HEK293 (cell line): ENCODE results near the gene ATRNL1.

Source experiments
- CTCF ChIA-PET: fragments of 350-600 bp; formaldehyde crosslinking; extraction: SDS; loops from one replicate; lab custom pipeline; 2021; ENCODE audit warnings: antibody characterized with exemption; lab: Yijun Ruan, JAX
- POLR2A ChIA-PET: fragments of 300-600 bp; formaldehyde crosslinking; extraction: SDS; loops from one replicate; lab custom pipeline; 2020; ENCODE audit warnings: antibody characterized with exemption, inconsistent platforms; lab: Yijun Ruan, JAX
- H3K27ac ChIP-seq: fragments of 200-500 bp; sonication (Bioruptor generic); 2 replicates; pipeline ENCODE4 v1.5.1; 2014; ENCODE audit warnings: low read depth, low read length, control low read depth, inconsistent platforms; ENCODE audit errors: extremely low read depth
- H3K36me3 ChIP-seq, 2 experiments: fragments of 200-500 bp in 1 of 2; sonication (Bioruptor generic) in 1 of 2; 1 replicate in 1 of 2; 2 replicates in 1 of 2; pipeline ENCODE4 v1.5.1; 2014 to 2017; ENCODE audit warnings: inconsistent platforms in 2 of 2, low read length in 2 of 2; ENCODE audit not compliant: control insufficient read depth in 2 of 2, insufficient read depth in 1 of 2
- H3K4me1 ChIP-seq: fragments of 200-500 bp; sonication (Bioruptor generic); 2 replicates; pipeline ENCODE4 v1.5.1; 2014; ENCODE audit warnings: mild to moderate bottlenecking, low read length, inconsistent platforms; ENCODE audit not compliant: control insufficient read depth, insufficient read depth
- H3K4me3 ChIP-seq: 2 replicates; pipeline ENCODE4 v1.5.1; 2011; ENCODE audit warnings: low read depth, mild to moderate bottlenecking, control low read depth, low read length, moderate library complexity
- H3K9me3 ChIP-seq: fragments of 200-500 bp; sonication (Bioruptor generic); 2 replicates; pipeline ENCODE4 v1.5.1; 2014; ENCODE audit warnings: low read depth, low read length, inconsistent platforms; ENCODE audit not compliant: control insufficient read depth, insufficient read depth
- BCL11B ChIP-seq: fragments of 450-650 bp; formaldehyde crosslinking; IDR thresholded peaks from 2 replicates; pipeline ENCODE4 v1.5.1; 2016; ENCODE audit warnings: low read depth, missing biosample characterization, missing genetic modification characterization
- KLF9 ChIP-seq: fragments of 450-650 bp; formaldehyde crosslinking; IDR thresholded peaks from 2 replicates; pipeline ENCODE4 v1.5.1; 2016; ENCODE audit warnings: missing biosample characterization, missing genetic modification characterization, low read depth
- OVOL3 ChIP-seq: fragments of 450-650 bp; formaldehyde crosslinking; IDR thresholded peaks from 2 replicates; pipeline ENCODE4 v1.5.1; 2016; ENCODE audit warnings: missing biosample characterization, missing genetic modification characterization
- REPIN1 ChIP-seq: fragments of 450-650 bp; formaldehyde crosslinking; IDR thresholded peaks from 2 replicates; pipeline ENCODE4 v1.5.1; 2017; ENCODE audit warnings: missing biosample characterization, missing genetic modification characterization, low read depth
- ZNF138 ChIP-seq: fragments of 450-650 bp; formaldehyde crosslinking; IDR thresholded peaks from 2 replicates; pipeline ENCODE4 v1.5.1; 2016; ENCODE audit warnings: missing biosample characterization, missing genetic modification characterization, borderline replicate concordance
- ZNF140 ChIP-seq: fragments of 450-650 bp; formaldehyde crosslinking; IDR thresholded peaks from 2 replicates; pipeline ENCODE4 v1.5.1; 2016; ENCODE audit warnings: missing biosample characterization, missing genetic modification characterization
- ZNF202 ChIP-seq: fragments of 450-650 bp; formaldehyde crosslinking; IDR thresholded peaks from 2 replicates; pipeline ENCODE4 v1.5.1; 2016; ENCODE audit warnings: missing biosample characterization, missing genetic modification characterization, borderline replicate concordance
- ZNF248 ChIP-seq: fragments of 450-650 bp; formaldehyde crosslinking; IDR thresholded peaks from 2 replicates; pipeline ENCODE4 v1.5.1; 2017; ENCODE audit warnings: missing biosample characterization, missing genetic modification characterization
- ZNF274 ChIP-seq, 2 experiments: fragments of 200-500 bp in 1 of 2; fragments of 450-650 bp in 1 of 2; sonication (Bioruptor generic) in 1 of 2; formaldehyde crosslinking in 1 of 2; IDR thresholded peaks; 2 replicates each; pipeline versions ENCODE4 v1.5.1 to v1.6.1; 2014 to 2016; ENCODE audit warnings: borderline replicate concordance in 1 of 2, inconsistent platforms in 1 of 2, low read length in 1 of 2, missing biosample characterization in 1 of 2, missing genetic modification characterization in 1 of 2
- ZNF473 ChIP-seq: fragments of 450-650 bp; formaldehyde crosslinking; IDR thresholded peaks from 2 replicates; pipeline ENCODE4 v1.5.1; 2017; ENCODE audit warnings: missing biosample characterization, missing genetic modification characterization
- ZNF558 ChIP-seq: fragments of 450-650 bp; formaldehyde crosslinking; IDR thresholded peaks from 2 replicates; pipeline ENCODE4 v1.5.1; 2016; ENCODE audit warnings: missing biosample characterization, missing genetic modification characterization
- ZNF560 ChIP-seq: fragments of 450-650 bp; formaldehyde crosslinking; IDR thresholded peaks from 2 replicates; pipeline ENCODE4 v1.5.1; 2017; ENCODE audit warnings: missing biosample characterization, missing genetic modification characterization, borderline replicate concordance
- ZNF610 ChIP-seq: fragments of 450-650 bp; formaldehyde crosslinking; IDR thresholded peaks from 2 replicates; pipeline ENCODE4 v1.5.1; 2016; ENCODE audit warnings: missing biosample characterization, missing genetic modification characterization, borderline replicate concordance
- ZNF768 ChIP-seq: fragments of 450-650 bp; formaldehyde crosslinking; IDR thresholded peaks from 2 replicates; pipeline ENCODE4 v1.5.1; 2018; ENCODE audit warnings: missing biosample characterization, mild to moderate bottlenecking, missing genetic modification characterization
- ZNF776 ChIP-seq: fragments of 450-650 bp; formaldehyde crosslinking; IDR thresholded peaks from 2 replicates; pipeline ENCODE4 v1.5.0; 2017; ENCODE audit warnings: missing biosample characterization, missing genetic modification characterization, borderline replicate concordance
- TF ChIP-seq, protein P1 (sequence below): fragments of 450-650 bp; formaldehyde crosslinking; IDR thresholded peaks from 2 replicates; pipeline ENCODE4 v1.5.1; 2016; ENCODE audit warnings: missing biosample characterization, missing genetic modification characterization
- TF ChIP-seq, protein P2 (sequence below): fragments of 450-650 bp; formaldehyde crosslinking; IDR thresholded peaks from 2 replicates; pipeline ENCODE4 v1.5.1; 2017; ENCODE audit warnings: missing biosample characterization, missing genetic modification characterization
- TF ChIP-seq, protein P3 (sequence below): fragments of 450-650 bp; formaldehyde crosslinking; IDR thresholded peaks from 2 replicates; pipeline ENCODE4 v1.5.0; 2017; ENCODE audit warnings: missing biosample characterization, missing genetic modification characterization, borderline replicate concordance
- TF ChIP-seq, protein P4 (sequence below): fragments of 450-650 bp; formaldehyde crosslinking; IDR thresholded peaks from 2 replicates; pipeline ENCODE4 v1.5.1; 2017; ENCODE audit warnings: missing biosample characterization, mild to moderate bottlenecking, missing genetic modification characterization, moderate library complexity

ATRNL1 gene

DNA sequence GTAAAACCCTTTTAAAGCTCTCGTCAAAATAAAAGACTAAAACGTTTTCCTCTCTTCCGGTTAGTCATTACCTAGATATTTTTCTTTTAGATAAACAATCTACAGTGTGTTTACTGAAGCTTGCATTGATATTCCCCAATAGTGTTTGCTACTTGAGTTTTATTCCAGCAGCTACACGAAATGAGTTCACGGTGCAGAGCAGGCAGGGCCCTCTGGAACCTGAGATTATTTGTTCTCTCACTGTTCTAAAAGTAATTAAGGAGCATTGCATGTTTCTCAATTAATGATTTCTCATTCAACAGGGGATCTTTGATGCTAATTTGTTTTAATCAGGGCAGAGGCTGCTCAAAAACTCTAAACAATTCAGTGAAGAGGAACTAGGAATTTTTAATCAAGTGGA lies 860.1 kb downstream of the ATRNL1 start:
- no peak overlapping the region for H3K4me3 ChIP-seq
- CTCF ChIA-PET = interaction anchor here (0.5 kb wide), 1 partner anchor 11 kb away, joined by 3 read pairs; no protein-coding TSS in a partner anchor
- peaks cover 10% of the 10 kb centered on the region; the same call in 1 of the 2 replicates for H3K4me1 ChIP-seq
- TF ChIP-seq BCL11B (tag by site-specific recombination) = no peak
- TF ChIP-seq ZNF138 (tag by site-specific recombination) = no peak
- TF ChIP-seq ZNF248 (tag by site-specific recombination) = no peak
- TF ChIP-seq ZNF473 = no peak
- TF ChIP-seq ZNF776 = no peak
- TF ChIP-seq, protein P1, sequence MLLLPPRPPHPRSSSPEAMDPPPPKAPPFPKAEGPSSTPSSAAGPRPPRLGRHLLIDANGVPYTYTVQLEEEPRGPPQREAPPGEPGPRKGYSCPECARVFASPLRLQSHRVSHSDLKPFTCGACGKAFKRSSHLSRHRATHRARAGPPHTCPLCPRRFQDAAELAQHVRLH (tag by site-specific recombination) = no peak
- TF ChIP-seq KLF9 = no peak
- TF ChIP-seq, all 188 proteins: peak for 0
- POLR2A ChIA-PET = no interaction called here
- Histone ChIP-seq H3K27ac (no peak overlapping the region), H3K9me3 (no peaks in the 10 kb centered on the region), H3K36me3 (no peaks in the 10 kb centered on the region)

DNA sequence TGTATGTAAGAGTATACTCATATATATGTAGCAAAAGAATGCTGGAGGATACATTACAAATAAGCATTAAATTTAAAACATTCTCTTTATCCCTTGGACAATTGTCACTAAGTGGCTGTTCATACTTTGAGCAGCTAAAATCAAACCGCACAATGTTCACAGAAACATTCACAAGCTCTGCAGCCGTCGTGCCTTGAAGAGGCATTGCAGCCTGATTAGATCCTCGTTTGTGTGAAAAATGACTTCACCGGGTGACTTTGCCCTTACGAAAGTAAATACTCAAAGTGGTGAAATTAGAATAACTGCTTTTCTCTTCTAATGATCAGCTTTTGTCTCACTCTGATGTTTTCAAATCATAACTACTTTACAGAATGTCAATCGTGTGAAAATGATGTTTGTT lies 860.8 kb downstream of the ATRNL1 start:
- Histone ChIP-seq H3K4me1 (peaks cover 10% of the 10 kb centered on the region; the same call in 1 of the 2 replicates), H3K36me3 (no peaks in the 10 kb centered on the region), H3K9me3 (no peaks in the 10 kb centered on the region), H3K4me3 (no peak overlapping the region), H3K27ac (no peak overlapping the region)
- TF ChIP-seq REPIN1 (tag by site-specific recombination) (no peak), ZNF473 (no peak), ZNF560 (tag by site-specific recombination) (no peak), ZNF768 (no peak), ZNF558 (tag by site-specific recombination) (no peak)
- TF ChIP-seq, protein P2, sequence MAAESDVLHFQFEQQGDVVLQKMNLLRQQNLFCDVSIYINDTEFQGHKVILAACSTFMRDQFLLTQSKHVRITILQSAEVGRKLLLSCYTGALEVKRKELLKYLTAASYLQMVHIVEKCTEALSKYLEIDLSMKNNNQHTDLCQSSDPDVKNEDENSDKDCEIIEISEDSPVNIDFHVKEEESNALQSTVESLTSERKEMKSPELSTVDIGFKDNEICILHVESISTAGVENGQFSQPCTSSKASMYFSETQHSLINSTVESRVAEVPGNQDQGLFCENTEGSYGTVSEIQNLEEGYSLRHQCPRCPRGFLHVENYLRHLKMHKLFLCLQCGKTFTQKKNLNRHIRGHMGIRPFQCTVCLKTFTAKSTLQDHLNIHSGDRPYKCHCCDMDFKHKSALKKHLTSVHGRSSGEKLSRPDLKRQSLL (tag by site-specific recombination) = no peak
- ChIA-PET POLR2A (no interaction called here), CTCF (no interaction called here)

DNA sequence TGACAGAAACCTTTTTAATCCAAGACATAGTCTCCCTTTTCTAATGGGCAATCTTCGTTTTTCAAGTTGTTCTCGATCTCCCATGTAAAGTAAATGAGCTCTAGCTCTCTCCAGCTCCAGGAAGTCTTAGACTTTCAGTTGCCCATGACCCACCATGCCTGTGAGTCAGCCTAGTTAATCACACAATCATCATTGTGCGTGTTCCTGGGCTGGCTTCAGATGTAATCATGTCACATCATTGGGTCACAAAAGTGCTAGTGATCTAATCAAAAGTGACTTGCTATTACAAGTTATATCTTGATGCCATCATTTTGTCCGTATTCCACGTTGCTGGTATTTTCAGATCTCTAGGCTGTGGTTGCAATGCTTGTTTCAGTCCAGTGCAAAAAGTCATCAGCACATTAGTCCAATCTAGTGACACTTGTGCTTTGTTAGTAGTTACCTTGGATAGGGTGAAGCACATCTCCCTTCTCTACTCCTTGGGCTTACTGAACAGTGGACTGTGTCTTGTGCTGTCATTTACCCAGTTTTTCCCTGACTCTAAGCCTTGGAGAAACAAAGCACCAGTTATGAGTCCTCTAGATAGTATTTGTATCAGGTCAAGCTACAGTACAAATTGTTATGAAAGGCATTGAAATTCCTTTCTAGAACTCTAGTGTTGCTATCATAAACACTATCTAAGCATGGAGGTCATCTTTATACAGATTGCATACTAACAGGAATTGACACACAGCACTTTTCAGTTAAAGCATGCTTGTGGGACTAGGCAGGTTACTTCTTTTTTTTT lies 863.3 kb downstream of the ATRNL1 start:
- TF ChIP-seq, protein P3, sequence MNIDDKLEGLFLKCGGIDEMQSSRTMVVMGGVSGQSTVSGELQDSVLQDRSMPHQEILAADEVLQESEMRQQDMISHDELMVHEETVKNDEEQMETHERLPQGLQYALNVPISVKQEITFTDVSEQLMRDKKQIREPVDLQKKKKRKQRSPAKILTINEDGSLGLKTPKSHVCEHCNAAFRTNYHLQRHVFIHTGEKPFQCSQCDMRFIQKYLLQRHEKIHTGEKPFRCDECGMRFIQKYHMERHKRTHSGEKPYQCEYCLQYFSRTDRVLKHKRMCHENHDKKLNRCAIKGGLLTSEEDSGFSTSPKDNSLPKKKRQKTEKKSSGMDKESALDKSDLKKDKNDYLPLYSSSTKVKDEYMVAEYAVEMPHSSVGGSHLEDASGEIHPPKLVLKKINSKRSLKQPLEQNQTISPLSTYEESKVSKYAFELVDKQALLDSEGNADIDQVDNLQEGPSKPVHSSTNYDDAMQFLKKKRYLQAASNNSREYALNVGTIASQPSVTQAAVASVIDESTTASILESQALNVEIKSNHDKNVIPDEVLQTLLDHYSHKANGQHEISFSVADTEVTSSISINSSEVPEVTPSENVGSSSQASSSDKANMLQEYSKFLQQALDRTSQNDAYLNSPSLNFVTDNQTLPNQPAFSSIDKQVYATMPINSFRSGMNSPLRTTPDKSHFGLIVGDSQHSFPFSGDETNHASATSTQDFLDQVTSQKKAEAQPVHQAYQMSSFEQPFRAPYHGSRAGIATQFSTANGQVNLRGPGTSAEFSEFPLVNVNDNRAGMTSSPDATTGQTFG (tag by site-specific recombination) = no peak
- no peak for TF ChIP-seq ZNF274 (IDR thresholded peaks at IDR 0.05; ENCODE audit: low read length)
- TF ChIP-seq ZNF274 (tag by site-specific recombination; IDR thresholded peaks at IDR 0.05; ENCODE audit: borderline replicate concordance) = no peak
- no peak for TF ChIP-seq ZNF610 (tag by site-specific recombination)
- no peak for TF ChIP-seq OVOL3 (tag by site-specific recombination)
- TF ChIP-seq ZNF140 = no peak
- TF ChIP-seq, protein P2 (tag by site-specific recombination) = no peak
- TF ChIP-seq, protein P4, sequence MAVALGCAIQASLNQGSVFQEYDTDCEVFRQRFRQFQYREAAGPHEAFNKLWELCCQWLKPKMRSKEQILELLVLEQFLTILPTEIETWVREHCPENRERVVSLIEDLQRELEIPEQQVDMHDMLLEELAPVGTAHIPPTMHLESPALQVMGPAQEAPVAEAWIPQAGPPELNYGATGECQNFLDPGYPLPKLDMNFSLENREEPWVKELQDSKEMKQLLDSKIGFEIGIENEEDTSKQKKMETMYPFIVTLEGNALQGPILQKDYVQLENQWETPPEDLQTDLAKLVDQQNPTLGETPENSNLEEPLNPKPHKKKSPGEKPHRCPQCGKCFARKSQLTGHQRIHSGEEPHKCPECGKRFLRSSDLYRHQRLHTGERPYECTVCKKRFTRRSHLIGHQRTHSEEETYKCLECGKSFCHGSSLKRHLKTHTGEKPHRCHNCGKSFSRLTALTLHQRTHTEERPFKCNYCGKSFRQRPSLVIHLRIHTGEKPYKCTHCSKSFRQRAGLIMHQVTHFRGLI (tag by site-specific recombination) = no peak
- TF ChIP-seq ZNF202 (tag by site-specific recombination) = no peak
- H3K36me3 ChIP-seq = no peaks in the 10 kb centered on the region
- CTCF ChIA-PET = interaction anchor here (0.6 kb wide), 1 partner anchor 144 kb away, joined by 5 read pairs; no protein-coding TSS in a partner anchor
- peaks cover 2% of the 10 kb centered on the region; the same call in 1 of the 2 replicates for H3K4me1 ChIP-seq
- no peak overlapping the region for H3K27ac ChIP-seq
- H3K9me3 ChIP-seq = no peaks in the 10 kb centered on the region
- no peak overlapping the region for H3K4me3 ChIP-seq
- POLR2A ChIA-PET = no interaction called here
